K562 (cell line): Measurements from ENCODE around the gene TGFBR3L. TPM values are rescaled to one million over a fixed set of nuclear protein-coding genes. Genes with fewer than 3 reads are reported as not detected.

ENCODE experiments used
- AFF1 ChIP-seq, 2 experiments: fragments of 450-650 bp; IDR thresholded peaks; 2 replicates each; pipeline ENCODE4 v1.6.1; 2018; ENCODE audit warnings: mild to moderate bottlenecking in 2 of 2, low read depth in 1 of 2; ENCODE audit not compliant: partially characterized antibody in 2 of 2
- ARHGAP35 ChIP-seq: fragments of 450-650 bp; IDR thresholded peaks from 2 replicates; pipeline ENCODE4 v1.6.1; 2018; ENCODE audit not compliant: partially characterized antibody
- ATF6 ChIP-seq: sonication (generic); formaldehyde crosslinking; IDR thresholded peaks from 2 replicates; pipeline ENCODE4 v1.4.0; 2020; ENCODE audit warnings: mild to moderate bottlenecking, missing genetic modification reagents
- CREB1 ChIP-seq, 2 experiments: sonication (generic) in 1 of 2; formaldehyde crosslinking in 1 of 2; IDR thresholded peaks; 2 replicates each; pipeline versions ENCODE4 v1.6.1 to v1.8.0; 2012 to 2022; ENCODE audit warnings: inconsistent platforms in 1 of 2, mild to moderate bottlenecking in 1 of 2, missing genetic modification reagents in 1 of 2, moderate library complexity in 1 of 2
- KLF1 ChIP-seq: fragments of 450-650 bp; IDR thresholded peaks from 2 replicates; pipeline ENCODE4 v1.6.1; 2016; ENCODE audit warnings: missing genetic modification characterization, missing compliant biosample characterization
- MAFK ChIP-seq: IDR thresholded peaks from 2 replicates; pipeline ENCODE4 v1.6.1; 2011; ENCODE audit warnings: low read length, improper control_type of control experiment
- MBD1 ChIP-seq: fragments of 250-450 bp; sonication (Bioruptor Pico); IDR thresholded peaks from 2 replicates; pipeline ENCODE4 v1.8.0; 2022; ENCODE audit warnings: inconsistent platforms
- NR2C2 ChIP-seq, 2 experiments: fragments of 200-800 bp in 1 of 2; sonication (Bioruptor generic) in 1 of 2; sonication (generic) in 1 of 2; formaldehyde crosslinking in 1 of 2; IDR thresholded peaks; 2 replicates each; pipeline versions ENCODE4 v1.6.1 to v1.8.0; 2016 to 2022; ENCODE audit warnings: mild to moderate bottlenecking in 1 of 2, missing compliant biosample characterization in 1 of 2, missing genetic modification characterization in 1 of 2, missing genetic modification reagents in 1 of 2
- PHB ChIP-seq: fragments of 250-450 bp; sonication (Bioruptor Pico); IDR thresholded peaks from 2 replicates; pipeline ENCODE4 v1.5.0; 2021
- POLR2B ChIP-seq: fragments of 450-650 bp; IDR thresholded peaks from 2 replicates; pipeline ENCODE4 v1.6.1; 2018; ENCODE audit warnings: low read depth; ENCODE audit not compliant: partially characterized antibody
- RBM22 ChIP-seq: fragments of 200-400 bp; formaldehyde crosslinking; IDR thresholded peaks from 2 replicates; pipeline ENCODE4 v1.6.1; 2018; ENCODE audit warnings: low read length, low read depth; ENCODE audit not compliant: poor library complexity, severe bottlenecking
- SAFB ChIP-seq: fragments of 200-400 bp; formaldehyde crosslinking; IDR thresholded peaks from 2 replicates; pipeline ENCODE4 v1.6.1; 2017; ENCODE audit warnings: low read depth, low read length, borderline replicate concordance
- SREBF2 ChIP-seq: sonication (generic); formaldehyde crosslinking; IDR thresholded peaks from 2 replicates; pipeline ENCODE4 v1.4.0; 2020; ENCODE audit warnings: mild to moderate bottlenecking, missing genetic modification reagents
- STAT5B ChIP-seq: fragments of 250-450 bp; sonication (Bioruptor Pico); IDR thresholded peaks from 2 replicates; pipeline ENCODE4 v1.8.0; 2021; ENCODE audit warnings: mild to moderate bottlenecking, inconsistent platforms
- ZNF561 ChIP-seq: fragments of 450-650 bp; formaldehyde crosslinking; conservative IDR thresholded peaks from 2 replicates; pipeline ENCODE4 v1.4.0; 2020; ENCODE audit warnings: mild to moderate bottlenecking, moderate library complexity
- ZNF583 ChIP-seq: fragments of 250-450 bp; sonication (Bioruptor Pico); IDR thresholded peaks from 2 replicates; pipeline ENCODE4 v1.4.0; 2020
- ZNF740 ChIP-seq, 3 experiments: fragments of 200-800 bp in 1 of 3; sonication (Bioruptor generic) in 1 of 3; sonication (generic) in 1 of 3; formaldehyde crosslinking in 1 of 3; IDR thresholded peaks; 2 replicates each; pipeline versions ENCODE4 v1.6.1 to v1.8.0; 2016 to 2022; ENCODE audit warnings: mild to moderate bottlenecking in 2 of 3, missing compliant biosample characterization in 2 of 3, missing genetic modification characterization in 2 of 3, missing genetic modification reagents in 1 of 3
- ZNF830 ChIP-seq: fragments of 250-450 bp; sonication (Bioruptor Pico); IDR thresholded peaks from 2 replicates; pipeline ENCODE4 v1.5.0; 2021; ENCODE audit warnings: mild to moderate bottlenecking
- polyA plus RNA-seq, 8 experiments: library from polyadenylated mRNA; depleted of rRNA in 4 of 8; stranded (reverse) in 5 of 8; unstranded in 3 of 8; fragments of >200 nt; fragmentation: Nextera tagmentation in 2 of 8; fragmentation: Illumina TruSeq in 1 of 8; extraction: Ambion mirVana in 2 of 8; extraction: Trizol in 1 of 8; gene quantifications; 2 replicates each; pipeline versions ENCODE4 v1.2.1 to v1.2.3, GENCODE V29; 2011 to 2014; ENCODE audit warnings: inconsistent platforms in 1 of 8, missing spikeins in 1 of 8
- total RNA-seq, 7 experiments: library from RNA; depleted of rRNA in 6 of 7; stranded (reverse); fragments of >200 nt in 6 of 7; fragmentation: Illumina TruSeq in 2 of 7; extraction: Trizol in 2 of 7; gene quantifications; 2 replicates each; pipeline versions ENCODE4 v1.2.1 to v1.2.3, GENCODE V29; 2011 to 2021; ENCODE audit warnings: low replicate concordance in 1 of 7

Gene TGFBR3L
- total and polyA plus RNA-seq, 9 of the 15 experiments (the other 6 are each of a cell fraction or from before 2014, with no cell fraction given), result not detected

DNA sequence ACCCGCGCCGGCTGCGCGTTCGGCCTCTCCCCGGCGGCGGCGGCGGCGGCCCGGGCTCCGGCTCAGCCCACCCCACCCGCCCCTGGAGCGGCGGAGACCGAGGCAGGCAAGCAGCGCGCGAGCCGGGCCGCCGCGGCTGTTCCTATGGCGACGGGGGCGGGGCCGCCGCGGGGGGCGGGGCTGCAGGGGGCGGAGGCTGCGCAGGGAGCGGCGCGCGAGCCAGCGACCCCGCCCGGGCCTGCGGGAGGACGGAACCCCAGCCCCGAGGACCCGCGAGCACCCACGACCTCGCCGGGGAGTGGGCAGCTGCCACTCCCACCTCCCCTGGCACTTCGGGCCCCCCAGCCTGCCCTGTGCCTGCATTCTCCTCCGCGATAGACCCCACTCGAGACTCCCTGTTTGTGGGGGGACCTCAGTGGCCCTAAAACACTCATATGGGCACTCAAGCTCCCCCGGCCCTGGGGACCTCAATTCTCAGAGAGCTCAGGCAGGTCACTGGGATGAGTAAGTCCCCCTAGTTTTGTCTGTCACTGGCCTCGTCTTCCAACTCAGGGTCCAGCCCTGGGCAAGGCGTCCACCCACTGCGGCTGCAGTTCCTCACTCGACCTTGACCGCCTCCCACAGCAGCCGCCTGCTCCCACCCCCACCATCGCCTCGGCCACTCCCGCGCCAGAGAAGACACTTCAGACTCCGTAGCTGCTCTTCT, 11.5 kb downstream of the TGFBR3L start, which contains the start of gene CTXN1 (continued):
- no peak for TF ChIP-seq AFF1 (IDR thresholded peaks at IDR 0.05; ENCODE audit: low read depth in 1 of 2, partially characterized antibody in 2 of 2)
- TF ChIP-seq KLF1 (tag), result no peak
- TF ChIP-seq STAT5B (CRISPR knock-in tag), result no peak
- peak; percentile 81; the same call in 1 of the 2 replicates for TF ChIP-seq SAFB
- no peak for TF ChIP-seq ARHGAP35
- TF ChIP-seq ZNF561, result peak; percentile 55; the same call in 1 of the 2 replicates
- TF ChIP-seq PHB (CRISPR knock-in tag), result 0 out of 2 replicates have a peak, but pooled peaks have one; percentile 80
- no peak for TF ChIP-seq ZNF740 (CRISPR knock-in tag; IDR thresholded peaks at IDR 0.05)
- TF ChIP-seq ZNF740 (tag; IDR thresholded peaks at IDR 0.05), result no peak
- no peak for TF ChIP-seq CREB1 (IDR thresholded peaks at IDR 0.05)
- peak; percentile 22; the same call in 1 of the 2 replicates for TF ChIP-seq CREB1 (CRISPR knock-in tag; IDR thresholded peaks at IDR 0.05)
- no peak for TF ChIP-seq SREBF2 (CRISPR knock-in tag)
- TF ChIP-seq RBM22, result peak; percentile 73
- TF ChIP-seq ZNF583, result no peak
- no peak for TF ChIP-seq MBD1
- 0 out of 2 replicates have a peak, but pooled peaks have one; percentile 73 for TF ChIP-seq ZNF830
- TF ChIP-seq ATF6 (CRISPR knock-in tag), result no peak
- no peak for TF ChIP-seq NR2C2 (CRISPR knock-in tag; IDR thresholded peaks at IDR 0.05)
- TF ChIP-seq NR2C2 (tag; IDR thresholded peaks at IDR 0.05), result no peak
- TF ChIP-seq POLR2B, result peak; percentile 84
- TF ChIP-seq MAFK, result no peak
